ENCODE data around the gene GRIN2C. TPM values are rescaled to one million over a fixed set of nuclear protein-coding genes. Genes with fewer than 3 reads are reported as not detected.

Gene GRIN2C
- total and polyA plus RNA-seq, 2 donors from 2014 or later, result 0.15 to 0.31 TPM

DNA sequence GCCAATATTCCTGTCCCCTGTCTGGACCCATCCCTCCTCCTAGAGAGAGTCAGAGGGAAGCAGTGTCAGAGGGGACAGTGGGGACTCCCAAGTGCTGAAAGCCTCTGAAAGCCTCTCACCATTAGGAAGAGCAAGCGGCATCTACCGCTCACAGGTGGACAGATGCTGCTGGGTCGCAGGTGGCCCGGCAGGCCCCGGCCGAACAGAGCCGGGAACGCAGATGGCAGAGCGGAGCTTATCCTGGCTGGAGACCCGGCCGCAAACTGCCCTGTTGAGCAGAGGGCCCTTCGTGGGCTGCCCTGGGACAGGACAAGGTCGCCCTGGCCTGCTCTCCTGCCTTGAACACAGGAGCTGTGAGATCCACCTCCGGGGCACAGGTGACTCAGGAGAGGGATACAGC, 60.6 kb downstream of the GRIN2C start:
- intact Hi-C loops (cut with DNase I), result no loop called here
- Histone ChIP-seq H3K27ac (ENCODE audit: low read depth in 2 of 2, low read length in 2 of 2) (no peak overlapping the region), H3K4me1 (ENCODE audit: control insufficient read depth in 2 of 3, insufficient read depth in 2 of 3, low read depth in 1 of 3, low read length in 3 of 3) (no peaks in the 10 kb centered on the region), H3K27me3 (ENCODE audit: control insufficient read depth, insufficient read depth, low read length) (no peaks in the 10 kb centered on the region), H3K4me3 (ENCODE audit: low read length in 3 of 3) (no peak overlapping the region), H3K9me3 (ENCODE audit: control insufficient read depth in 2 of 3, insufficient read depth in 1 of 3, low read length in 3 of 3) (no peaks in the 10 kb centered on the region), H3K9ac (ENCODE audit: low read length in 3 of 3) (no peak overlapping the region), H3K36me3 (ENCODE audit: control insufficient read depth in 2 of 3, insufficient read depth in 3 of 3, low read length in 3 of 3) (peaks cover 0 to 13% (median 12%) of the 10 kb centered on the region in 3 donors)
- DNase-seq, result no peak
- FAIRE-seq, result no peak
- TF ChIP-seq, protein P1, sequence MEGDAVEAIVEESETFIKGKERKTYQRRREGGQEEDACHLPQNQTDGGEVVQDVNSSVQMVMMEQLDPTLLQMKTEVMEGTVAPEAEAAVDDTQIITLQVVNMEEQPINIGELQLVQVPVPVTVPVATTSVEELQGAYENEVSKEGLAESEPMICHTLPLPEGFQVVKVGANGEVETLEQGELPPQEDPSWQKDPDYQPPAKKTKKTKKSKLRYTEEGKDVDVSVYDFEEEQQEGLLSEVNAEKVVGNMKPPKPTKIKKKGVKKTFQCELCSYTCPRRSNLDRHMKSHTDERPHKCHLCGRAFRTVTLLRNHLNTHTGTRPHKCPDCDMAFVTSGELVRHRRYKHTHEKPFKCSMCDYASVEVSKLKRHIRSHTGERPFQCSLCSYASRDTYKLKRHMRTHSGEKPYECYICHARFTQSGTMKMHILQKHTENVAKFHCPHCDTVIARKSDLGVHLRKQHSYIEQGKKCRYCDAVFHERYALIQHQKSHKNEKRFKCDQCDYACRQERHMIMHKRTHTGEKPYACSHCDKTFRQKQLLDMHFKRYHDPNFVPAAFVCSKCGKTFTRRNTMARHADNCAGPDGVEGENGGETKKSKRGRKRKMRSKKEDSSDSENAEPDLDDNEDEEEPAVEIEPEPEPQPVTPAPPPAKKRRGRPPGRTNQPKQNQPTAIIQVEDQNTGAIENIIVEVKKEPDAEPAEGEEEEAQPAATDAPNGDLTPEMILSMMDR (IDR thresholded peaks at IDR 0.05; ENCODE audit: borderline replicate concordance, extremely low read depth, insufficient read depth), result no peak

DNA sequence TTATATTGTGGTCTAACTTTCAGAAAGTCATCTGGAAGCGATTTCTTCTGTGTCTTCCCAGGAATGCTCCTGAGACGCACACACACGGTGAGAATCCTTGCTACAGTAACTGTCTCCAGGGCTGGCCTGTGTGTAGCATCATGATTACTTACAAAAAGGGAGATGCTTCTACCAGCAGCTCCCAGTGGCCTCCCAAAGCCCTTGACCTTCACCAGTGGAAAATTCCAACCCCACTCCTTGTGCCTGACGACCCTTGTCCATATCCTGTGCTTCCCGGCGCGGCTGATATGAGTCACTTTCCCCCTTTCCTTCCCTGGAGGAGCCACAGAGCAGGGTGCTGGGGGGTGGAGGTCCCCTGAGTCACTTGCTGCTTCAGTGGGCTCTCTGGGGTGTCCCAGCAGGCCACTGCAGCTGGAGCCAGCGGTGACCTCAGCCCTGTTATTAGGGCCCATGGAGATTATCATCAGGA, 61.4 kb downstream of the GRIN2C start:
- intact Hi-C loops (cut with DNase I), result no loop called here
- no peak for FAIRE-seq

DNA sequence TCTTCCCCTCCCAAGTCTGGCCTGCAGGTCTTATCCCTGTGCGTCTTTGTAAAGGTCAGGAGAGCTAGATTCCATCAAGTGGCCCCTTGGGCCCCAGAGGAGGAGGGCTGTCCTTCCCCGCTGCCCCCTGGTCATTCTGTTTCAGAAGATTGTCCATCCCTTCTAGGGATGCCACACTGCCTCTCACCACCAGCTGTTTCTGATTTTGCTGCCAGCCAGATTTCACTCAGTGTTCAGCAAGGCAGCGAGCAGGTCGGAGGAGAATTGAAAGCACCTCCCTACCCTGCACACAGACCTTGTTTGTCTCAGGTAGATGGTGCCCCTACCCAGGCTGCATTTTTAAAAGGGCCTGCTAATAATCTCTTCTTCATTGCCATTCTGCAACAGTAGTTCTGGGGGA, 61.9 kb downstream of the GRIN2C start:
- no peaks in the 10 kb centered on the region for H3K27me3 ChIP-seq (ENCODE audit: control insufficient read depth, insufficient read depth, low read length)
- H3K4me3 ChIP-seq (ENCODE audit: low read length in 3 of 3), result no peak overlapping the region
- no peaks in the 10 kb centered on the region for H3K4me1 ChIP-seq (ENCODE audit: control insufficient read depth in 2 of 3, insufficient read depth in 2 of 3, low read depth in 1 of 3, low read length in 3 of 3)
- H3K36me3 ChIP-seq (ENCODE audit: control insufficient read depth in 2 of 3, insufficient read depth in 3 of 3, low read length in 3 of 3), result peaks cover 0 to 13% (median 12%) of the 10 kb centered on the region in 3 donors
- FAIRE-seq, result no peak
- TF ChIP-seq, protein P1 (IDR thresholded peaks at IDR 0.05; ENCODE audit: borderline replicate concordance, extremely low read depth, insufficient read depth), result no peak
- no peak for DNase-seq
- no peaks in the 10 kb centered on the region for H3K9me3 ChIP-seq (ENCODE audit: control insufficient read depth in 2 of 3, insufficient read depth in 1 of 3, low read length in 3 of 3)
- H3K9ac ChIP-seq (ENCODE audit: low read length in 3 of 3), result no peak overlapping the region
- no peak overlapping the region for H3K27ac ChIP-seq (ENCODE audit: low read depth in 2 of 2, low read length in 2 of 2)
- intact Hi-C loops (cut with DNase I), result no loop called here

More for the DNA sequence above, 61.4 kb downstream of the GRIN2C start:
- no peaks in the 10 kb centered on the region for H3K27me3 ChIP-seq (ENCODE audit: control insufficient read depth, insufficient read depth, low read length)
- no peak overlapping the region for H3K27ac ChIP-seq (ENCODE audit: low read depth in 2 of 2, low read length in 2 of 2)
- H3K9me3 ChIP-seq (ENCODE audit: control insufficient read depth in 2 of 3, insufficient read depth in 1 of 3, low read length in 3 of 3), result no peaks in the 10 kb centered on the region
- no peak for DNase-seq
- no peak overlapping the region for H3K4me3 ChIP-seq (ENCODE audit: low read length in 3 of 3)
- peaks cover 0 to 13% (median 12%) of the 10 kb centered on the region in 3 donors for H3K36me3 ChIP-seq (ENCODE audit: control insufficient read depth in 2 of 3, insufficient read depth in 3 of 3, low read length in 3 of 3)
- H3K4me1 ChIP-seq (ENCODE audit: control insufficient read depth in 2 of 3, insufficient read depth in 2 of 3, low read depth in 1 of 3, low read length in 3 of 3), result no peaks in the 10 kb centered on the region
- TF ChIP-seq, protein P1 (IDR thresholded peaks at IDR 0.05; ENCODE audit: borderline replicate concordance, extremely low read depth, insufficient read depth), result no peak
- no peak overlapping the region for H3K9ac ChIP-seq (ENCODE audit: low read length in 3 of 3)

DNA sequence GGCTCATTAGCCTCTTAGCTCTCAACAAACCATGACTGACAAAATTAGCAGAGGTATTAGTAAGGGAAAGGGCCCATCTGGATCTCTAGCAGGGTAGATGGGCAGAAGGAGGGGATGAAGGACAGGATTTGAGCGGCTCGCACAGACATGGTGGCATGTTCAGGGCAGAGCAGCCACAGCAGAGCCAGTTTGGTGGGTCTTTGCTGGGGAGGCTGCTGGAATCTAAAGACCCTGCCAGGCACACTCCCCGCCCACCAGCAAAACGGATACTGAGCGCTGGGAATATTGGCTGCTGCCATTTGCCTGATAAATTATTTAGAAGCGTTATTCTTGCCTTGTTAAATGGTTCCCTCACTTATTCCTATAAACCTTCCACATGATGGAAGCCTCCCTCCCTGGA, 62.8 kb downstream of the GRIN2C start:
- no peak for DNase-seq
- TF ChIP-seq, protein P1 (IDR thresholded peaks at IDR 0.05; ENCODE audit: borderline replicate concordance, extremely low read depth, insufficient read depth), result no peak
- no peaks in the 10 kb centered on the region for H3K9me3 ChIP-seq (ENCODE audit: control insufficient read depth in 2 of 3, insufficient read depth in 1 of 3, low read length in 3 of 3)
- peaks cover 0 to 13% (median 12%) of the 10 kb centered on the region in 3 donors for H3K36me3 ChIP-seq (ENCODE audit: control insufficient read depth in 2 of 3, insufficient read depth in 3 of 3, low read length in 3 of 3)
- no peak overlapping the region for H3K27ac ChIP-seq (ENCODE audit: low read depth in 2 of 2, low read length in 2 of 2)
- H3K27me3 ChIP-seq (ENCODE audit: control insufficient read depth, insufficient read depth, low read length), result no peaks in the 10 kb centered on the region
- H3K4me1 ChIP-seq (ENCODE audit: control insufficient read depth in 2 of 3, insufficient read depth in 2 of 3, low read depth in 1 of 3, low read length in 3 of 3), result no peaks in the 10 kb centered on the region
- intact Hi-C loops (cut with DNase I), result no loop called here
- H3K9ac ChIP-seq (ENCODE audit: low read length in 3 of 3), result no peak overlapping the region
- H3K4me3 ChIP-seq (ENCODE audit: low read length in 3 of 3), result no peak overlapping the region
- FAIRE-seq, result no peak
